Astrocyte of the hippocampus (primary cell): ENCODE data around the gene ERICH6B.

ENCODE experiments used
- DNase-seq: peaks from one replicate; pipeline ENCODE4 v3.0.0; 2011; ENCODE audit warnings: low read depth, low spot score

The ERICH6B gene

GRCh38 chr13:45542391-45542790 is 73.1 kb downstream of the ERICH6B start:
- no peak for DNase-seq

GRCh38 chr13:45541806-45542205 is 73.7 kb downstream of the ERICH6B start:
- no peak for DNase-seq

- no peak for DNase-seq
These were observed 74.7 kb downstream of the ERICH6B start for GRCh38 chr13:45540864-45541263.

- DNase-seq, result no peak
These were observed 75.3 kb downstream of the ERICH6B start for GRCh38 chr13:45540195-45540594.

GRCh38 chr13:45538382-45538781 is 77.2 kb downstream of the ERICH6B start:
- DNase-seq, result no peak

- no peak for DNase-seq
These were observed 78.0 kb downstream of the ERICH6B start for GRCh38 chr13:45537516-45537915.

- DNase-seq, result no peak
These were observed 79.3 kb downstream of the ERICH6B start for GRCh38 chr13:45536224-45536623.

GRCh38 chr13:45534604-45535003 is 80.9 kb downstream of the ERICH6B start:
- DNase-seq, result no peak

GRCh38 chr13:45529758-45530157 is 85.8 kb downstream of the ERICH6B start:
- DNase-seq, result no peak

- DNase-seq, result peak; percentile 18
These were observed 87.7 kb downstream of the ERICH6B start for GRCh38 chr13:45527699-45528462.

GRCh38 chr13:45522571-45522970 is 93.0 kb downstream of the ERICH6B start:
- DNase-seq, result no peak

- DNase-seq, result peak; percentile 9
These were observed 94.2 kb downstream of the ERICH6B start for GRCh38 chr13:45521297-45521696.

- no peak for DNase-seq
These were observed 96.0 kb downstream of the ERICH6B start for GRCh38 chr13:45519493-45519892.

GRCh38 chr13:45518525-45519245 is 96.9 kb downstream of the ERICH6B start:
- peak; percentile 34 for DNase-seq

GRCh38 chr13:45516757-45517156 is 98.8 kb downstream of the ERICH6B start:
- DNase-seq, result no peak

- no peak for DNase-seq
These were observed 103.4 kb downstream of the ERICH6B start for GRCh38 chr13:45512098-45512496.

GRCh38 chr13:45511310-45512097 is 104.0 kb downstream of the ERICH6B start:
- peak; percentile 84 for DNase-seq

GRCh38 chr13:45510672-45511071 is 104.9 kb downstream of the ERICH6B start:
- DNase-seq, result no peak

- DNase-seq, result no peak
These were observed 106.8 kb downstream of the ERICH6B start for GRCh38 chr13:45508776-45509175.

- DNase-seq, result no peak
These were observed 108.7 kb downstream of the ERICH6B start for GRCh38 chr13:45506811-45507210.

- DNase-seq, result no peak
These were observed 111.9 kb downstream of the ERICH6B start for GRCh38 chr13:45503658-45504057.

- DNase-seq, result no peak
These were observed 114.4 kb downstream of the ERICH6B start for GRCh38 chr13:45501175-45501526.
